IMR-90 (cell line): Measurements from ENCODE around the gene MRGPRX2.

ENCODE experiments used
- FOS ChIP-seq: fragments of 150-350 bp; IDR thresholded peaks from 2 replicates; pipeline ENCODE4 v1.6.1; 2016; ENCODE audit warnings: low read depth, low read length
- MAZ ChIP-seq: IDR thresholded peaks from 2 replicates; pipeline ENCODE4 v1.6.1; 2012; ENCODE audit warnings: low read depth, mild to moderate bottlenecking, low read length, improper control_type of control experiment, moderate library complexity, borderline replicate concordance
- POLR2A ChIP-seq: IDR thresholded peaks from 2 replicates; pipeline ENCODE4 v1.6.1; 2012; ENCODE audit warnings: mild to moderate bottlenecking, low read depth, low read length
- RAD21 ChIP-seq: IDR thresholded peaks from 2 replicates; pipeline ENCODE4 v1.6.1; 2012; ENCODE audit warnings: low read length, improper control_type of control experiment
- TF ChIP-seq, protein P1 (sequence below): conservative IDR thresholded peaks from 2 replicates; pipeline ENCODE4 v1.5.1; 2012; ENCODE audit warnings: mild to moderate bottlenecking, low read depth, low read length, improper control_type of control experiment
- TF ChIP-seq, protein P2 (sequence below): fragments of 150-350 bp; IDR thresholded peaks from 2 replicates; pipeline ENCODE4 v1.6.1; 2016; ENCODE audit warnings: low read depth, mild to moderate bottlenecking, low read length, moderate library complexity, borderline replicate concordance
- TF ChIP-seq, protein P3 (sequence below): fragments of 150-350 bp; IDR thresholded peaks from 2 replicates; pipeline ENCODE4 v1.6.1; 2017; ENCODE audit warnings: mild to moderate bottlenecking, antibody characterized with exemption, low read length, low read depth

DNA sequence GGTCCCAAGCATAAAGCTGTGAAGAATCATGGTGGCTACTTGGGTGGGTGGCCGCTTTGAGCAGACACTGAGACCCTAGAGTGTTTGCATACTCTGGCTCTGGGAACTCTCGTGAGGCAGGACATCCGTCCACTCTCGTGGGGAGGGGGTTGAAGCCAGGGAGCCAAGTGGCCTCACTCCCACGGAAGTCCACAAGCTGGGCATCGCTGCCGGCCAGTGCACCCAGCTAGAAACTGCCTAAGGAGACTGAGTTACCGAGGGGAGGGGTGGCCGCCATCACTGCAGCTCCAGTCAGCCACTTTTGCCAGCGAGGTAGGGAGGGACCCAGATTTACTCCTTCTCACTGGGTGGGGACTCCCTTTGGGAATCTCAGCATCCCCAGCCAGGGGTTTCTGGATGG, 20.5 kb downstream of the MRGPRX2 start:
- TF ChIP-seq, protein P1, sequence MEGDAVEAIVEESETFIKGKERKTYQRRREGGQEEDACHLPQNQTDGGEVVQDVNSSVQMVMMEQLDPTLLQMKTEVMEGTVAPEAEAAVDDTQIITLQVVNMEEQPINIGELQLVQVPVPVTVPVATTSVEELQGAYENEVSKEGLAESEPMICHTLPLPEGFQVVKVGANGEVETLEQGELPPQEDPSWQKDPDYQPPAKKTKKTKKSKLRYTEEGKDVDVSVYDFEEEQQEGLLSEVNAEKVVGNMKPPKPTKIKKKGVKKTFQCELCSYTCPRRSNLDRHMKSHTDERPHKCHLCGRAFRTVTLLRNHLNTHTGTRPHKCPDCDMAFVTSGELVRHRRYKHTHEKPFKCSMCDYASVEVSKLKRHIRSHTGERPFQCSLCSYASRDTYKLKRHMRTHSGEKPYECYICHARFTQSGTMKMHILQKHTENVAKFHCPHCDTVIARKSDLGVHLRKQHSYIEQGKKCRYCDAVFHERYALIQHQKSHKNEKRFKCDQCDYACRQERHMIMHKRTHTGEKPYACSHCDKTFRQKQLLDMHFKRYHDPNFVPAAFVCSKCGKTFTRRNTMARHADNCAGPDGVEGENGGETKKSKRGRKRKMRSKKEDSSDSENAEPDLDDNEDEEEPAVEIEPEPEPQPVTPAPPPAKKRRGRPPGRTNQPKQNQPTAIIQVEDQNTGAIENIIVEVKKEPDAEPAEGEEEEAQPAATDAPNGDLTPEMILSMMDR, result no peak
- TF ChIP-seq, protein P2, sequence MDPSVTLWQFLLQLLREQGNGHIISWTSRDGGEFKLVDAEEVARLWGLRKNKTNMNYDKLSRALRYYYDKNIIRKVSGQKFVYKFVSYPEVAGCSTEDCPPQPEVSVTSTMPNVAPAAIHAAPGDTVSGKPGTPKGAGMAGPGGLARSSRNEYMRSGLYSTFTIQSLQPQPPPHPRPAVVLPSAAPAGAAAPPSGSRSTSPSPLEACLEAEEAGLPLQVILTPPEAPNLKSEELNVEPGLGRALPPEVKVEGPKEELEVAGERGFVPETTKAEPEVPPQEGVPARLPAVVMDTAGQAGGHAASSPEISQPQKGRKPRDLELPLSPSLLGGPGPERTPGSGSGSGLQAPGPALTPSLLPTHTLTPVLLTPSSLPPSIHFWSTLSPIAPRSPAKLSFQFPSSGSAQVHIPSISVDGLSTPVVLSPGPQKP, result no peak
- TF ChIP-seq MAZ (no peak), POLR2A (no peak), RAD21 (no peak), FOS (no peak)
- TF ChIP-seq, protein P3, sequence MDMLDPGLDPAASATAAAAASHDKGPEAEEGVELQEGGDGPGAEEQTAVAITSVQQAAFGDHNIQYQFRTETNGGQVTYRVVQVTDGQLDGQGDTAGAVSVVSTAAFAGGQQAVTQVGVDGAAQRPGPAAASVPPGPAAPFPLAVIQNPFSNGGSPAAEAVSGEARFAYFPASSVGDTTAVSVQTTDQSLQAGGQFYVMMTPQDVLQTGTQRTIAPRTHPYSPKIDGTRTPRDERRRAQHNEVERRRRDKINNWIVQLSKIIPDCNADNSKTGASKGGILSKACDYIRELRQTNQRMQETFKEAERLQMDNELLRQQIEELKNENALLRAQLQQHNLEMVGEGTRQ, result no peak
